ENCODE measurements around the gene MAMDC2.
A peak's percentile ranks its signal among the peaks of the same experiment; 100 is the strongest.

The MAMDC2 gene

DNA sequence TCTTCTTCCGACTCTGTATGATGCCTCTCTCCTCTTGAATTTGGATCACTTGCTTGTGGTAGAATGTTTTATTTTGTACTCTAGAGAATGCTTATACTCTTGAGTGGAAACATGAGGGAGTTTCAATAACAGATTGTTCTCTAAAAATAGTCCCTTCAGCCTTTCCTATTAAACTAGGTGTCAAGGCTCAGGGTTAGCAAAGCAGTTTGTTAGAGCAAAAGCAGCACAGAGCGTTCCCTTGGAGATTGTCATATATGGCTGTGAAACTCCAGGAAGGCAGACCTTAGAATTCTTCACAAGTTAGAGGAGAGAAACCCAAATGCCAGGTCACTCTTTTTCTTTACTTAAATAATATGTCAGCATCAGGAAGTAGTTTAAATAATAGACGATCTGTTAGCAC is 33.0 kb downstream of the MAMDC2 start:
- no peak overlapping the region for H3K18ac ChIP-seq (ENCODE audit: low read depth in 1 of 2, low read length in 2 of 2)
- no peak for DNase-seq
- no peaks in the 10 kb centered on the region for H3K27me3 ChIP-seq (ENCODE audit: control insufficient read depth in 1 of 2, insufficient read depth in 1 of 2, low read length in 2 of 2)
- no peak overlapping the region for H2BK12ac ChIP-seq (ENCODE audit: low read length in 2 of 2)
- H2BK120ac ChIP-seq (ENCODE audit: low read depth, low read length): no peak overlapping the region
- no peak overlapping the region for H3K23ac ChIP-seq (ENCODE audit: low read length in 2 of 2)
- no peak overlapping the region for H3K4me3 ChIP-seq (ENCODE audit: insufficient read depth in 1 of 2, low read depth in 1 of 2, low read length in 2 of 2)
- peaks cover 31% of the 10 kb centered on the region for H3K79me1 ChIP-seq (replicated peaks; ENCODE audit: low read length, poor library complexity, severe bottlenecking)
- no peaks in the 10 kb centered on the region for H3K9me3 ChIP-seq (ENCODE audit: control insufficient read depth, low read length)
- no peak overlapping the region for H2AK5ac ChIP-seq (ENCODE audit: low read length, severe bottlenecking)
- H3K36me3 ChIP-seq (ENCODE audit: control insufficient read depth in 1 of 2, insufficient read depth in 2 of 2, low read depth in 1 of 2, low read length in 2 of 2): peaks cover 0 to 20% of the 10 kb centered on the region in 2 experiments
- no peak overlapping the region for H2BK5ac ChIP-seq (ENCODE audit: low read depth, low read length, poor library complexity, severe bottlenecking)
- no peak overlapping the region for H3K9ac ChIP-seq (ENCODE audit: low read length)
- H3K4me1 ChIP-seq (ENCODE audit: control insufficient read depth, insufficient read depth, low read depth, low read length): peaks cover 2% of the 10 kb centered on the region
- no peak overlapping the region for H4K8ac ChIP-seq (ENCODE audit: low read length)
- no peak overlapping the region for H3K27ac ChIP-seq (ENCODE audit: low read length, poor library complexity, severe bottlenecking)
- no peak overlapping the region for H3K4ac ChIP-seq (ENCODE audit: low read depth in 1 of 2, low read length in 2 of 2)
- 86% methylated on average over 3 of the region's 3 CpGs for WGBS
- H2AFZ ChIP-seq (ENCODE audit: low read depth, low read length): no peak overlapping the region
- H4K91ac ChIP-seq (ENCODE audit: low read length): no peak overlapping the region
- no peak overlapping the region for H3K14ac ChIP-seq (ENCODE audit: low read length in 2 of 2)
- H3K4me2 ChIP-seq (ENCODE audit: low read length, poor library complexity, severe bottlenecking): no peak overlapping the region
- no peak overlapping the region for H2BK15ac ChIP-seq (ENCODE audit: low read depth, poor library complexity, severe bottlenecking)

DNA sequence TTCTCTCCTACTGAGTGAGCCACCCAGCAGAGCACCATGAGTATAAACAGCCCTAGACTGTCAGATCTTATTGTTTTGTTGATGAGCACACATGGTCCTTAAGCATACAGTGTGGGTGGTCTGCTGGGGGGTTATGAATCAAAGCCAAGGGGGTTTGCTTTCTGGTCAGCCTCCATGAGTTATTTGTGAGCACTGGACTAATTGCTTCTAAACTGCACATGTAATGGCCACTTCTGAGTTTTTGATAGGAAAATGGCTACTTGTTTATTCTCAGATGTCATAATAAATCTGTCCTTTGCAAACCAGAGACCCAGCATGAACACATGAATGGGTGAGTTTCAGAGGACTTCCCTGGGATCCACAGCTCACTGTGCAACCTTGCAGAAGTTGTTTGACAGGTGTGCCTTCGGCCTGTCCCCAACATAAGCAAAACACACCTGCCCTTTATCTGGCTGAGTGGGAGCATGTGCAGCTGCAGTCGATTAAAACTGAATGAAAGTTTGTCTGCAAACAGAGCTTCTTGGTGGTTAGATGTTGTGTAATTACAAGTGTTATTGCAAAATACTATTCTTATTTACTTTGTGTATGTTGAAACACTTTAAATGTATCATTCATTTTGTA is 35.9 kb downstream of the MAMDC2 start:
- H3K4me3 ChIP-seq (ENCODE audit: insufficient read depth in 1 of 2, low read depth in 1 of 2, low read length in 2 of 2): no peak overlapping the region
- no peak overlapping the region for H4K8ac ChIP-seq (ENCODE audit: low read length)
- no peak overlapping the region for H3K23ac ChIP-seq (ENCODE audit: low read length in 2 of 2)
- H2BK15ac ChIP-seq (ENCODE audit: low read depth, poor library complexity, severe bottlenecking): no peak overlapping the region
- H3K18ac ChIP-seq (ENCODE audit: low read depth in 1 of 2, low read length in 2 of 2): no peak overlapping the region
- no peak overlapping the region for H3K14ac ChIP-seq (ENCODE audit: low read length in 2 of 2)
- no peaks in the 10 kb centered on the region for H3K9me3 ChIP-seq (ENCODE audit: control insufficient read depth, low read length)
- no peak overlapping the region for H4K91ac ChIP-seq (ENCODE audit: low read length)
- H2AFZ ChIP-seq (ENCODE audit: low read depth, low read length): no peak overlapping the region
- H2BK5ac ChIP-seq (ENCODE audit: low read depth, low read length, poor library complexity, severe bottlenecking): no peak overlapping the region
- H3K79me1 ChIP-seq (replicated peaks; ENCODE audit: low read length, poor library complexity, severe bottlenecking): peaks cover 23% of the 10 kb centered on the region
- no CpG with 5 or more reads among the region's 2 CpGs for WGBS
- peaks cover 0 to 16% of the 10 kb centered on the region in 2 experiments for H3K36me3 ChIP-seq (ENCODE audit: control insufficient read depth in 1 of 2, insufficient read depth in 2 of 2, low read depth in 1 of 2, low read length in 2 of 2)
- H3K4ac ChIP-seq (ENCODE audit: low read depth in 1 of 2, low read length in 2 of 2): no peak overlapping the region
- no peaks in the 10 kb centered on the region for H3K27me3 ChIP-seq (ENCODE audit: control insufficient read depth in 1 of 2, insufficient read depth in 1 of 2, low read length in 2 of 2)
- DNase-seq: peak; percentile 83
- no peaks in the 10 kb centered on the region for H3K4me1 ChIP-seq (ENCODE audit: control insufficient read depth, insufficient read depth, low read depth, low read length)
- H3K27ac ChIP-seq (ENCODE audit: low read length, poor library complexity, severe bottlenecking): no peak overlapping the region
- no peak overlapping the region for H2AK5ac ChIP-seq (ENCODE audit: low read length, severe bottlenecking)
- H2BK120ac ChIP-seq (ENCODE audit: low read depth, low read length): no peak overlapping the region
- peak overlapping the region; percentile 83 for H3K9ac ChIP-seq (ENCODE audit: low read length)
- no peak overlapping the region for H3K4me2 ChIP-seq (ENCODE audit: low read length, poor library complexity, severe bottlenecking)
- H2BK12ac ChIP-seq (ENCODE audit: low read length in 2 of 2): no peak overlapping the region

DNA sequence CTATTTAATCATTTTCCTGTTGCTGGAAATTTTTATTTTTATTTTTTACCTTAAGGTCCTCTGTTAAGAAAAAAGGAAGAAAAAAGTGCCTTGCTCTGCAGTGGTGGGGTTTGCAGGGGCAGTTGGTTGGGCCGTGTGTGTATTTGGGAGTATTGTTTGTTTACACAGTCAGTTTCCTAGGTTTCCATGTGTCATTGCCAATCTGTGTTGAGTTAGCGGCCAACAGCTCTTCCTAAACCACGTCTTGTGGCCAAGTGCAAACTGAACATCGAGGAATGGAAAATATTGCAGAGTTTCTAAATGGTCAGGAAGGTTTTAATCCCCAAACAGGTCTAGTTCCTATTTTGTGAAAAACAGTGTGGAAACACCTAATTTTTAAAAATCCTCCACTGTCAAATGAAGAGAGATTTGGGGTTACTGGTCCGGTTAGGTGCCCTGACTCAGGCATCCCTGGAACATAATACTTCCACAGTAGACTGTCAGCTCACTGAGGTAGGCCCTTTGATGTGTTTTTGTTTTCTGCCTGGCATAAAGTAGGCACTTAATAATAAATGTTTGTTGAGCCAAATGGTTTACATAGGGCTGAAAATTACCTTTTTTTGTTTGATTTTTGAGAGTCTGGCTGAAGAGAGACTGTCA is 37.0 kb downstream of the MAMDC2 start:
- Histone ChIP-seq H3K27ac (ENCODE audit: low read length, poor library complexity, severe bottlenecking) (no peak overlapping the region), H3K14ac (ENCODE audit: low read length in 2 of 2) (no peak overlapping the region), H3K79me1 (replicated peaks; ENCODE audit: low read length, poor library complexity, severe bottlenecking) (peaks cover 24% of the 10 kb centered on the region), H3K4me1 (ENCODE audit: control insufficient read depth, insufficient read depth, low read depth, low read length) (no peaks in the 10 kb centered on the region), H3K9me3 (ENCODE audit: control insufficient read depth, low read length) (no peaks in the 10 kb centered on the region), H2AK5ac (ENCODE audit: low read length, severe bottlenecking) (no peak overlapping the region), H3K18ac (ENCODE audit: low read depth in 1 of 2, low read length in 2 of 2) (no peak overlapping the region), H2BK5ac (ENCODE audit: low read depth, low read length, poor library complexity, severe bottlenecking) (no peak overlapping the region), H3K4ac (ENCODE audit: low read depth in 1 of 2, low read length in 2 of 2) (no peak overlapping the region), H3K4me2 (ENCODE audit: low read length, poor library complexity, severe bottlenecking) (no peak overlapping the region), H2AFZ (ENCODE audit: low read depth, low read length) (no peak overlapping the region), H4K91ac (ENCODE audit: low read length) (no peak overlapping the region), H3K27me3 (ENCODE audit: control insufficient read depth in 1 of 2, insufficient read depth in 1 of 2, low read length in 2 of 2) (no peaks in the 10 kb centered on the region), H3K4me3 (ENCODE audit: insufficient read depth in 1 of 2, low read depth in 1 of 2, low read length in 2 of 2) (no peak overlapping the region), H2BK15ac (ENCODE audit: low read depth, poor library complexity, severe bottlenecking) (no peak overlapping the region), H3K9ac (ENCODE audit: low read length) (peak overlapping the region; percentile 83), H2BK120ac (ENCODE audit: low read depth, low read length) (no peak overlapping the region), H3K23ac (ENCODE audit: low read length in 2 of 2) (no peak overlapping the region), H2BK12ac (ENCODE audit: low read length in 2 of 2) (no peak overlapping the region), H4K8ac (ENCODE audit: low read length) (no peak overlapping the region), H3K36me3 (ENCODE audit: control insufficient read depth in 1 of 2, insufficient read depth in 2 of 2, low read depth in 1 of 2, low read length in 2 of 2) (peaks cover 0 to 15% of the 10 kb centered on the region in 2 experiments)
- peak; percentile 93 for DNase-seq
- 17% methylated on average over 4 of the region's 5 CpGs for WGBS

DNA sequence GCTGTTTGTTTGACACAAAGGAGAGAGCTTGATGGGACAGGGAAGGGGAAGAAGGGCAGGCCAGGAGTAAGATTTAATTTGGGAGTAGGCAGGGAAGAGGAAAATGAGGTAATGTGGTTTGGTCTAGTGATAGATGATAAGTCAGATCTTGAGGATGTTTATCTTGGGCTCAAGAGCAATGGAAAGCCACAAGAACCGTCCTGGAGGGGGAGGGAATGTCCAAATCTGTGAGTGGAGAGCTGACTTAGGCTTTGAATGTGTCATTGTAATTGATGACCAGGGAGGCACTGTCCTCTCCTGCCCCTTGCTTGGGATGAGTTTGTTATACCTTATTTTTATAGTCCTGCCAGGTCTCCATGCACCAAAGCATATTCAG is 37.5 kb downstream of the MAMDC2 start:
- Histone ChIP-seq H3K9me3 (ENCODE audit: control insufficient read depth, low read length) (no peaks in the 10 kb centered on the region), H2BK5ac (ENCODE audit: low read depth, low read length, poor library complexity, severe bottlenecking) (no peak overlapping the region), H3K14ac (ENCODE audit: low read length in 2 of 2) (no peak overlapping the region), H3K4ac (ENCODE audit: low read depth in 1 of 2, low read length in 2 of 2) (no peak overlapping the region), H3K18ac (ENCODE audit: low read depth in 1 of 2, low read length in 2 of 2) (no peak overlapping the region), H3K79me1 (replicated peaks; ENCODE audit: low read length, poor library complexity, severe bottlenecking) (peaks cover 20% of the 10 kb centered on the region), H3K9ac (ENCODE audit: low read length) (peak overlapping the region; percentile 83), H2AFZ (ENCODE audit: low read depth, low read length) (no peak overlapping the region), H4K8ac (ENCODE audit: low read length) (no peak overlapping the region), H3K4me2 (ENCODE audit: low read length, poor library complexity, severe bottlenecking) (no peak overlapping the region), H3K27ac (ENCODE audit: low read length, poor library complexity, severe bottlenecking) (no peak overlapping the region), H4K91ac (ENCODE audit: low read length) (no peak overlapping the region), H2BK120ac (ENCODE audit: low read depth, low read length) (no peak overlapping the region), H2BK12ac (ENCODE audit: low read length in 2 of 2) (no peak overlapping the region), H2AK5ac (ENCODE audit: low read length, severe bottlenecking) (no peak overlapping the region), H3K36me3 (ENCODE audit: control insufficient read depth in 1 of 2, insufficient read depth in 2 of 2, low read depth in 1 of 2, low read length in 2 of 2) (peaks cover 0 to 10% of the 10 kb centered on the region in 2 experiments), H3K4me1 (ENCODE audit: control insufficient read depth, insufficient read depth, low read depth, low read length) (no peaks in the 10 kb centered on the region), H3K23ac (ENCODE audit: low read length in 2 of 2) (no peak overlapping the region), H3K4me3 (ENCODE audit: insufficient read depth in 1 of 2, low read depth in 1 of 2, low read length in 2 of 2) (no peak overlapping the region), H2BK15ac (ENCODE audit: low read depth, poor library complexity, severe bottlenecking) (no peak overlapping the region), H3K27me3 (ENCODE audit: control insufficient read depth in 1 of 2, insufficient read depth in 1 of 2, low read length in 2 of 2) (no peaks in the 10 kb centered on the region)
- WGBS: 5% methylated on average over 1 of the region's 1 CpG
- peak; percentile 89 for DNase-seq
